ENCODE results near the gene DYRK1A. TPM values are rescaled to one million over a fixed set of nuclear protein-coding genes. Genes with fewer than 3 reads are reported as not detected.
"Not testable (repeated sequence)": the region's sequence is repeated elsewhere in the genome, so short reads cannot be mapped to it uniquely, and the experiment has no call there.

DYRK1A gene
- total RNA-seq: 100 to 1,000 TPM in 3 of 4 donors, 10 to 100 TPM in 1; 42.0 to 137 (median 119) TPM

- TF ChIP-seq CTCF (IDR thresholded peaks at IDR 0.05) (peak in 2 of 4 experiments; percentile 11 to 18), POLR2A (IDR thresholded peaks at IDR 0.05) (peak; percentile 39 to 60)
- Histone ChIP-seq H3K4me3 (peak within 1 kb of the TSS; percentile 81 to 96), H3K9me3 (no peaks in the 10 kb centered on the region), H3K36me3 (no peaks in the 10 kb centered on the region), H3K27me3 (no peaks in the 10 kb centered on the region), H3K27ac (peak within 1 kb of the TSS; percentile 99 to 100), H3K4me1 (peaks cover 0 to 5% of the 10 kb centered on the region in 2 donors)
- intact Hi-C loops (cut with DNase I; ENCODE audit: low total_unique reads): no loop called here
- peak; percentile 99 for DNase-seq
Observed at GRCh38 chr21:37366482-37367316, at the start of gene DYRK1A. Gene DYRK1A (plus strand): TSS chr21:37366773. CDS start chr21:37420375, 53,602 bp downstream.

- Histone ChIP-seq H3K4me1 (no peaks in the 10 kb centered on the region), H3K9me3 (peaks cover 0 to 17% of the 10 kb centered on the region in 2 donors), H3K27ac (no peak overlapping the region), H3K36me3 (no peaks in the 10 kb centered on the region), H3K27me3 (no peaks in the 10 kb centered on the region), H3K4me3 (no peak overlapping the region)
- intact Hi-C loops (cut with DNase I; ENCODE audit: low total_unique reads): no loop called here
- TF ChIP-seq CTCF (IDR thresholded peaks at IDR 0.05): no peak
- no peak for TF ChIP-seq POLR2A (IDR thresholded peaks at IDR 0.05)
- DNase-seq: no peak
Observed at GRCh38 chr21:37319551-37319950, 47.0 kb upstream of the DYRK1A start.

- Histone ChIP-seq H3K4me1 (no peaks in the 10 kb centered on the region), H3K27ac (no peak overlapping the region), H3K9me3 (peaks cover 0 to 6% of the 10 kb centered on the region in 2 donors), H3K27me3 (no peaks in the 10 kb centered on the region), H3K36me3 (no peaks in the 10 kb centered on the region), H3K4me3 (no peak overlapping the region)
- DNase-seq: no peak
- intact Hi-C loops (cut with DNase I; ENCODE audit: low total_unique reads): no loop called here
- TF ChIP-seq CTCF (IDR thresholded peaks at IDR 0.05) (no peak), POLR2A (IDR thresholded peaks at IDR 0.05) (no peak)
Observed at GRCh38 chr21:37322084-37322483, 44.5 kb upstream of the DYRK1A start.

GRCh38 chr21:37324558-37324957, 42.0 kb upstream of the DYRK1A start:
- no peaks in the 10 kb centered on the region for H3K36me3 ChIP-seq
- H3K4me1 ChIP-seq: no peaks in the 10 kb centered on the region
- TF ChIP-seq CTCF (IDR thresholded peaks at IDR 0.05): no peak
- no peak for TF ChIP-seq POLR2A (IDR thresholded peaks at IDR 0.05)
- H3K9me3 ChIP-seq: no peaks in the 10 kb centered on the region
- DNase-seq: no peak
- H3K27ac ChIP-seq: no peak overlapping the region
- no peak overlapping the region for H3K4me3 ChIP-seq
- intact Hi-C loops (cut with DNase I; ENCODE audit: low total_unique reads): no loop called here
- H3K27me3 ChIP-seq: no peaks in the 10 kb centered on the region

GRCh38 chr21:37328147-37328546, 38.4 kb upstream of the DYRK1A start:
- H3K36me3 ChIP-seq: not testable (repeated sequence)

More at GRCh38 chr21:37328147-37328546, 38.4 kb upstream of the DYRK1A start:
- H3K9me3 ChIP-seq; H3K27ac ChIP-seq; H3K4me3 ChIP-seq; H3K4me1 ChIP-seq; intact Hi-C loops (cut with DNase I; ENCODE audit: low total_unique reads); H3K27me3 ChIP-seq; DNase-seq: not testable (repeated sequence)

Measured in uterus (tissue), 4 donors.